ENCODE data around the gene TCL1A. TPM values are rescaled to one million over a fixed set of nuclear protein-coding genes. Genes with fewer than 3 reads are reported as not detected.

TCL1A gene
- polyA plus RNA-seq, 3 donors: 0.61 to 1.3 (median 1.1) TPM

Other genes with a start within 250 kb of the TCL1A start
- gene SYNE3, start 197.5 kb downstream of the TCL1A start, polyA plus RNA-seq (ENCODE audit: insufficient read length in 3 of 3): 1 to 10 TPM; 1.9 to 2.2 (median 2.1) TPM
- gene GLRX5, start 179.1 kb downstream of the TCL1A start, polyA plus RNA-seq (ENCODE audit: insufficient read length in 3 of 3): 10 to 100 TPM; 65.9 to 87.6 (median 72.3) TPM
- gene TCL1B, start 27.7 kb downstream of the TCL1A start, polyA plus RNA-seq (ENCODE audit: insufficient read length in 3 of 3): under 1 TPM; 0.30 to 0.42 (median 0.36) TPM
- gene TUNAR, start 162.7 kb upstream of the TCL1A start, polyA plus RNA-seq (ENCODE audit: insufficient read length in 3 of 3): under 1 TPM; 0.25 to 0.71 (median 0.32) TPM

Data from renal cortex interstitium (tissue), 3 donors.